Endothelial cell of umbilical vein (primary cell): ENCODE results near the gene ARFGAP3. TPM values are rescaled to one million over a fixed set of nuclear protein-coding genes. Genes with fewer than 3 reads are reported as not detected.

ENCODE experiments used
- BruUV-seq: library from RNA; stranded (reverse); fragments of 400-500 nt; replicated peaks from 2 replicates; lab custom pipeline; 2021; lab: Mats Ljungman, UMichigan
- CTCF ChIA-PET: fragments of 300-600, 350-600 bp; sonication (Branson Sonifier 250); formaldehyde crosslinking; loops from one replicate; lab custom pipeline; 2021; ENCODE audit warnings: antibody characterized with exemption, inconsistent platforms; lab: Charles Lee
- POLR2A ChIA-PET: fragments of 300-600, 350-600 bp; sonication (Branson Sonifier 250); formaldehyde crosslinking; loops from one replicate; lab custom pipeline; 2021; ENCODE audit warnings: antibody characterized with exemption, inconsistent platforms; lab: Charles Lee
- DNase-seq: peaks from one replicate; pipeline ENCODE4 v3.0.0-alpha.2; 2011; ENCODE audit warnings: low read depth, low spot score
- FAIRE-seq: peaks from 2 replicates; lab custom pipeline; 2011; peaks lifted over from hg19 to GRCh38; lab: Jason Lieb, UNC
- H2AFZ ChIP-seq: 2 replicates; pipeline ENCODE4 v1.6.0; 2012; ENCODE audit warnings: low read depth, low read length, control low read depth, inconsistent platforms
- H3K27ac ChIP-seq: 2 replicates; pipeline ENCODE4 v1.5.1; 2011; ENCODE audit warnings: low read depth, mild to moderate bottlenecking, control low read depth, low read length, moderate library complexity; ENCODE audit not compliant: insufficient read depth
- H3K27me3 ChIP-seq, 2 experiments: 2 replicates each; pipeline versions ENCODE4 v1.6.0 to v1.6.1; 2011; ENCODE audit warnings: low read length in 2 of 2, mixed read lengths in 1 of 2; ENCODE audit not compliant: control insufficient read depth in 2 of 2, insufficient read depth in 2 of 2
- H3K36me3 ChIP-seq, 2 experiments: 2 replicates in 1 of 2; 3 replicates in 1 of 2; pipeline ENCODE4 v1.5.1; 2011; ENCODE audit warnings: low read length in 2 of 2, mild to moderate bottlenecking in 1 of 2, moderate library complexity in 1 of 2; ENCODE audit not compliant: control insufficient read depth in 2 of 2, insufficient read depth in 2 of 2; ENCODE audit errors: extremely low read depth in 1 of 2
- H3K4me1 ChIP-seq: 3 replicates; pipeline ENCODE4 v1.5.1; 2011; ENCODE audit warnings: mild to moderate bottlenecking, low read length; ENCODE audit not compliant: control insufficient read depth, insufficient read depth; ENCODE audit errors: extremely low read depth
- H3K4me2 ChIP-seq: 2 replicates; pipeline ENCODE4 v1.6.1; 2011; ENCODE audit warnings: low read length, control low read depth, mixed read lengths; ENCODE audit not compliant: insufficient read depth
- H3K4me3 ChIP-seq, 3 experiments: fragments of 200-600 bp in 1 of 3; sonication (generic), shearing (Covaris generic) in 1 of 3; replicated peaks in 1 of 3; 2 replicates each; pipeline ENCODE4 v1.5.1; 2011 to 2016; ENCODE audit warnings: control low read depth in 3 of 3, low read length in 3 of 3, mild to moderate bottlenecking in 2 of 3, inconsistent platforms in 1 of 3, low read depth in 1 of 3, moderate library complexity in 1 of 3; ENCODE audit not compliant: insufficient read depth in 1 of 3
- H3K79me2 ChIP-seq: 2 replicates; pipeline ENCODE4 v1.6.0; 2012; ENCODE audit warnings: low read length, inconsistent platforms; ENCODE audit not compliant: control insufficient read depth, insufficient read depth
- H3K9ac ChIP-seq: replicated peaks from 2 replicates; pipeline ENCODE3; 2011; ENCODE audit warnings: low read length, control low read depth; ENCODE audit not compliant: insufficient read depth; ENCODE audit errors: extremely low read depth
- H3K9me1 ChIP-seq: replicated peaks from 3 replicates; pipeline ENCODE4 v1.6.0; 2011; ENCODE audit warnings: mild to moderate bottlenecking, low read length; ENCODE audit not compliant: control insufficient read depth, insufficient read depth; ENCODE audit errors: extremely low read depth
- H3K9me3 ChIP-seq: replicated peaks from 2 replicates; pipeline ENCODE4 v1.5.1; 2012; ENCODE audit warnings: low read length, inconsistent platforms; ENCODE audit not compliant: control insufficient read depth, insufficient read depth
- H4K20me1 ChIP-seq: replicated peaks from 2 replicates; pipeline ENCODE3; 2011; ENCODE audit warnings: mild to moderate bottlenecking, low read length; ENCODE audit not compliant: control insufficient read depth, insufficient read depth; ENCODE audit errors: extremely low read depth
- CTCF ChIP-seq, 2 donors: IDR thresholded peaks; 1 replicate in 1 of 2; 2 replicates in 1 of 2; pipeline ENCODE4 v1.5.1; 2011; ENCODE audit warnings: low read length in 2 of 2, mild to moderate bottlenecking in 2 of 2, moderate library complexity in 2 of 2, control low read depth in 1 of 2, inconsistent platforms in 1 of 2, low read depth in 1 of 2; ENCODE audit not compliant: insufficient read depth in 1 of 2; ENCODE audit errors: extremely low read depth in 1 of 2
- FOS ChIP-seq: IDR thresholded peaks from 2 replicates; pipeline ENCODE4 v1.6.1; 2011; ENCODE audit warnings: mild to moderate bottlenecking, low read length, moderate library complexity, borderline replicate concordance; ENCODE audit not compliant: insufficient read depth
- GATA2 ChIP-seq: IDR thresholded peaks from 2 replicates; pipeline ENCODE4 v1.7.0; 2011; ENCODE audit warnings: low read depth, mild to moderate bottlenecking, moderate library complexity, mixed read lengths, low read length; ENCODE audit not compliant: insufficient read length, insufficient read depth
- JUN ChIP-seq: IDR thresholded peaks from 2 replicates; pipeline ENCODE4 v1.6.1; 2011; ENCODE audit warnings: borderline replicate concordance, low read depth; ENCODE audit not compliant: insufficient read length, insufficient read depth
- MAX ChIP-seq: IDR thresholded peaks from 2 replicates; pipeline ENCODE4 v1.6.1; 2011; ENCODE audit not compliant: insufficient read depth, insufficient read length
- MYC ChIP-seq: IDR thresholded peaks from one replicate; pipeline ENCODE4 v1.6.1; 2011; ENCODE audit warnings: mild to moderate bottlenecking, low read depth, low read length
- POLR2A ChIP-seq: IDR thresholded peaks from 2 replicates; pipeline ENCODE4 v1.6.1; 2012; ENCODE audit warnings: low read depth, mild to moderate bottlenecking, control low read depth, low read length
- dilution Hi-C: fragments of 300-500 bp; cut with MboI; formaldehyde crosslinking; loops from one replicate; pipeline ENCODE4 v1.15.0; 2019; ENCODE audit warnings: low sequenced_read_pairs; ENCODE audit not compliant: extremely low pct_ligation_motif_present
- intact Hi-C: fragments of 100-400 bp; cut with micrococcal nuclease; formaldehyde crosslinking; loops from one replicate; pipeline ENCODE4 v1.10.0; 2022
- polyA plus RNA-seq, 4 experiments: library from polyadenylated mRNA; depleted of rRNA in 3 of 4; stranded (reverse) in 3 of 4; unstranded in 1 of 4; fragments of >200 nt; gene quantifications; 2 replicates each; pipeline versions ENCODE4 v1.2.1 to v1.2.3, GENCODE V29; 2011 to 2012; ENCODE audit warnings: missing spikeins in 1 of 4
- total RNA-seq: library from RNA; stranded (reverse); gene quantifications from 2 replicates; pipeline ENCODE4 v1.2.3, GENCODE V29; 2021

The ARFGAP3 gene
- total and polyA plus RNA-seq, 2 donors (not counting 3 experiments of a cell fraction or from before 2014, with no cell fraction given): 29.1 to 33.4 TPM

GRCh38 chr22:42780070-42780540, 77.0 kb downstream of the ARFGAP3 start:
- H3K4me2 ChIP-seq: no peak overlapping the region
- DNase-seq (peak; percentile 92), FAIRE-seq (peak; percentile 98)
- H3K9me3 ChIP-seq: no peaks in the 10 kb centered on the region
- H2AFZ ChIP-seq: no peak overlapping the region
- H3K4me3 ChIP-seq: no peak overlapping the region
- H3K9me1 ChIP-seq: no peaks in the 10 kb centered on the region
- no peaks in the 10 kb centered on the region for H3K36me3 ChIP-seq
- no peaks in the 10 kb centered on the region for H4K20me1 ChIP-seq
- H3K27ac ChIP-seq: no peak overlapping the region
- ChIA-PET POLR2A (no interaction called here), CTCF (interaction anchor here (0.7 to 1.9 kb wide), 9 partner anchors 8 to 312 kb away, joined by 3 to 11 read pairs (median 3); partner anchors contain the start of gene ARFGAP3)
- peaks cover 2% of the 10 kb centered on the region for H3K4me1 ChIP-seq
- intact Hi-C loops (loop anchor here (1.0 to 10.0 kb wide), 6 partner anchors 40 to 356 kb away; no protein-coding TSS in a partner anchor), dilution Hi-C loops (no loop called here)
- no peaks in the 10 kb centered on the region for H3K27me3 ChIP-seq
- no TSS peak for BruUV-seq
- no peaks in the 10 kb centered on the region for H3K79me2 ChIP-seq
- no peak overlapping the region for H3K9ac ChIP-seq
- TF ChIP-seq GATA2 (no peak), JUN (no peak), MYC (no peak), FOS (no peak), MAX (no peak), CTCF (IDR thresholded peaks at IDR 0.05; ENCODE audit: extremely low read depth in 1 of 2, insufficient read depth in 1 of 2, low read depth in 1 of 2, low read length in 2 of 2) (peak; percentile 72 to 75), POLR2A (no peak)
